ENCODE measurements around the gene RPTOR.

DNA sequence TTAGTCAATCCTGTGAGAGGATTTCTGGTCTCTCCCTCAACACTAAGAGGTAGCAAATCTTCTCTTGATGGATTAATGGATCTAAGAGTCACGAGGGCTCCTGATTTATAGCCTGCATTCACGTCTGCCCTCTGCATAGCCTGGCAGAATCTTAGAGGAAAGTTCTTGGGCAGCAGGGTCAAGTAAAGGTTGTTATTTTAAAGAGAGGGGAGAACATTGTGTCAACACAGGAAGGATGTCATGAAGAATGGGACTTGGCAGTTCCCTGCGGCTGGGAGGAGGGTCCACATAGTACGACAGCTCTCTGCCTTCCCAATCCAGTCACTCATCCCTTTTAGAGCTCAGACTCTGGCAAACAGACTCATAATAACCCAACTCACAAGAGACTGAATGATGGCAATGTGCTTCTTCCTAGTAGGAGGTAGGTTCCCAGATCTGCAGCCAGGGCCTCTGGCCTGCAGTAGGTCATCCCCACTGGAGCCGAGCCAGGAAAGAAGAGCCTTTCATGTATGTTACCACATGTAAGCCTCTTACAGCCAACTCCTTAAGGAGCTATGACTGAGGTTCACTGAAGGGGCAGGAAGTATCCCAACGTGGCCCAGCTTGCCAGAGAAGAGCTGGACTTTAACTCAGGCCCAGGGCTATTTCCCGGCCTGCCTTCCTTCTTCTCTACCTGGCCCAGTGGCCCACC is 25.4 kb upstream of the RPTOR start:
- TF ChIP-seq CTCF (IDR thresholded peaks at IDR 0.05; ENCODE audit: insufficient read depth, low read length) (no peak), GABPA (IDR thresholded peaks at IDR 0.05; ENCODE audit: low read depth) (no peak)
